ENCODE data around the gene PGF.
"Not testable (repeated sequence)": the region's sequence is repeated elsewhere in the genome, so short reads cannot be mapped to it uniquely, and the experiment has no call there.

PGF gene

DNA sequence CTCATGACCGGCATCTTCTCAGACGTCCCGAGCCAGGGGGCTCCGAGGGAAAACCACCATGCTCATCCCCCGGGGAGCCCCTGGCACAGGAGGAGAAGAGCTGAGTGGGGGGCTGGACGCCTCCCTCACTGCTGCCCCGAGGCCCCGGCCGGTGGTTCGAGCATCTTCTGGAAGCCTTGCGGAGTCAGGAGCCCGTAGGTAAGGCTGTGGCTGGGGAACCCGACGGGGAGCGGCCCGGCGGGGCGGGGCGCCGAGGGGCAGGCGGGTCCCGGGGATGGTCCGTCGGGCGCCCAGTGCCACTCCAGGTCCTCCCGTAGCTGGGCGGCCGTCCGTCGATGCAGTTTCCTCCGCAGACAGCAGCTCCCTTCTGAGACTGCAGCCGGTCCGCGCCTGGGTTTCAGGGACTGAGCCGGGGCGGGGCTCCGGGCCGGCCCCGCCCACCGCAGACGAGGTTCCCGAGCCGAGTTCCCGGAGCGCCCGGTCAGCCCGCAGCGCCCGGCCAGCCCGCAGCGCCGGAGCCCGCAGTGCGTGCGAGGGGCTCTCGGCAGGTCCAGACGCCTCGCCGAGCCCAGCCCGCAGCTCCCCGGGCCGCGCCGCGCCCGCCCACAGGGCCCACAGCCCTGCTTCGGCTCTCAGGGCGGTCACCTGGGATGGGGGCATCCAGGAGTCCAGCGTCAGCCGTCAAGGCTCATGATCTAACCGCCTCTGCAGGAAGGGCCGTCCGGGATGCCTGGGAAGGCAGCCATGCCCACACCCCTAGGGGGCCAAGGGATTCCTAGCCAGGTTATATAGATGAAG lies at the start of gene PGF:
Gene PGF, minus strand, starts transcription at position 369 of the 798 bp plus-strand sequence. Its CDS starts 355 bp downstream, at position 14.
- no peak for DNase-seq (ENCODE audit: low read depth)

DNA sequence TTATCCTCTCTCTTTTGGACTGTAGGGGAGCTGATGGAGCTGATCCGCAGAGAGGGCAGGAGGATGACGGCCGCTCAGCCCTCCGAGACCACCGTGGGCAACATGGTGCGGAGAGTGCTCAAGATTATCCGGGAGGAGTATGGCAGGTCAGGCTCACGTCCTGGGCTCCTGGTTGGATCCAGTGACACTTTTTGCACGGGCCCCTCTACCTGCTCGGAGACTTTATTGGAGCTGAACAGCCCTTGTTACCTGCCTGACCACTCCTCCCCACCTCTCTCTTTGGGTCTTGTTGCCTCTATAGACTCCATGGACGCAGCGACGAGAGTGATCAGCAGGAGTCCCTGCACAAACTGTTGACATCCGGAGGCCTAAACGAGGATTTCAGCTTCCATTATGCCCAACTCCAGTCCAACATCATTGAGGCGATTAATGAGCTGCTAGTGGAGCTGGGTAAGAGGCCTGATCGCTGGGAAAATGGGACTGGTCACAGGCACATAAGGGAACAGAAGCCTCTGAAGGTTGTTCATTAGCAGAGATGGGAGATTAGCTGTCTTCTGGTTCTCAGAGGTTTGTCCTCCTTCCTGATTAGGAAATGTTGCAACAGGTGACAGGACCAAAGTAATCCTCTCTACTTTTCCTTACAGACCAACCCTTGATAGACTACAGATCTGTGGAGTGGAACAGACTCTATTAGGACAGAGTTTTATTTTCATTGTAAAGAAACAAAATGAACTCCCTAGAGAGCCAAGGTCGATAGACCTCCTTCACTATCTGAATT lies 48.0 kb upstream of the PGF start:
- no peak for DNase-seq (ENCODE audit: low read depth)

DNA sequence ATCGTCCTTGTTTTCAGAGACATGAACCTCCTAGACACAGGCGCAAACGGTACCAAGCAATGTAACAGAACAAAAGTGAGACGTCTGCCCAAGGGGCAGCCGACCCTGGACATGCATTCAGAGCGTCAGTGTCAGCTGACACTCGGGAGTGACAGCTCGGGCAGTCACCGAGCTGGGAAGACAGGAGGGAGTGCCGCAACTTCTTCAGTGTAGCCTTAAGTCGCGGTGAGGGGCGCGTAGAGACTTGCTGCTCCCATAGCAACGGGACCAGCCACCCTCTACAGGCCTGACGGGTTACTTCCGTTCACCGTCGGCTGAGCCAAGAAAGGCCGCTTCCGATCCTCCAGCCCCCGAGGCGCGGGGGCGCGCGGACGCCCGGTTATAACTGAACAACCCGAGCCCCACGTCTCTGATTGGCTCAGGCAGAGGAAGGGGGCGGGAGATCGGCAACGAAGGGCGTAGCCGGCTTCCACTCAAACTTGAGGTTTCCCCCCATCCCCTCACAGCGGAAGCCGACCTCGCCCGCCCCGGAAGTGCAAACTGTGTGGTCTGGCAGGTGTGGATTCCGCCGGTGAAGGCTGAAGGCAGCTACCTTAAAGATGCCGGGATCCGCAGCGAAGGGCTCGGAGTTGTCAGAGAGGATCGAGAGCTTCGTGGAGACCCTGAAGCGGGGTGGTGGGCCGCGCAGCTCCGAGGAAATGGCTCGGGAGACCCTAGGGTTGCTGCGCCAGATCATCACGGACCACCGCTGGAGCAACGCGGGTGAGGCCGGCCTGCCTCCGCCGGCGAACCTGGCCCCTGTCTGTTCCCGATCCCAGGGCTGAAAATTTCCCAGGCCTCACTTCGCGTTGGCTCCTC lies 47.2 kb upstream of the PGF start, which contains the start of gene EIF2B2:
Gene EIF2B2, plus strand, starts transcription at position 530 of the 858 bp plus-strand sequence. Its CDS starts 70 bp downstream, at position 600.
- peak; percentile 92 for DNase-seq (ENCODE audit: low read depth)

DNA sequence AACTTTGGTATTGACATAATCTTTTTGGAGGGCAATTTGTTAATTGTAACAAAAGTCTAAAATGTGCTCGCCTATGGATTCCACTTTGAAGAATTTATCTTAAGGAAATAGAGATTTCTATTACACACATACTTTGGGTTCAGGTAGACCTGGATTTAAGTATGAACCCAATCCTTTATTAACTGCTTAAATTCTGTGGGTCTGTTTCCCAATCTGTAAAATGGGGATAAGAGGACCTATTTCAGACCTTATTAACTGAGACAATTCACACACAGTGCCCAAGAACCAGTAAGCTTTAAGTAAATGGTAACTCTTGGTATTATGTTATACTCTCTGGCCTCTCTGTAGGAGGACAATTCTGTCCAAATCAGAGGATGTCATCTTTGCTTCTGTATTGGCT lies 46.5 kb upstream of the PGF start:
- DNase-seq (ENCODE audit: low read depth): no peak

DNA sequence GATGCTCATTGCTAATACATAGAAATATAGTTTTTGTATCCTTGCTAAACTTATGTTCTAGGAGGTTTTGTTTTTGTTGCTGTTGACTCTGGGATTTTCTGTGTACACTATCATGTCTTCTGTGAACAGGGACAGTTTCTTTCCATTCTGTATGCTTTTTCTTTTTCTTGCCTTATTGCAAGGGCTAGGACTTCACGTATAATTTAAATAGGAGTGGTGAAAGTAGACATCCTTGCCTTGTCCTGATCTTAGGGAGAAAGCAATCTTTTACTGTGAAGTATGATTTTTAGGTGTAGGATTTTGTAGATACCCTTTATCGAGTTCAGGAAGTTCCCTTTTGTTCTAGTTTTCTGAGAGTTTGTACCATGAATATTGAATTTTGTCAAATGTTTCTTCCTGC lies 45.9 kb upstream of the PGF start:
- DNase-seq (ENCODE audit: low read depth): no peak

DNA sequence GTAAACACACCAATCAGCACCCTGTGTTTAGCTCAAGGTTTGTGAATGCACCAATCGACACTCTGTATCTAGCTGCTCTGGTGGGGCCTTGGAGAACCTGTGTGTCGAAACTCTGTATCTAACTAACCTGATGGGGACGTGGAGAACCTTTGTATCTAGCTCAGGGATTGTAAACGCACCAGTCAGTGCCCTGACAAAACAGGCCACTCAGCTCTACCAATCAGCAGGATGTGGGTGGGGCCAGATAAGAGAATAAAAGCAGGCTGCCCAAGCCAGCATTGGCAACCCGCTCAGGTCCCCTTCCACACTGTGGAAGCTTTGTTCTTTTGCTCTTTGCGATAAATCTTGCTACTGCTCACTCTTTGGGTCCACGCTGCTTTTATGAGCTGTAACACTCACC lies 40.4 kb upstream of the PGF start:
- DNase-seq (ENCODE audit: low read depth): not testable (repeated sequence)

DNA sequence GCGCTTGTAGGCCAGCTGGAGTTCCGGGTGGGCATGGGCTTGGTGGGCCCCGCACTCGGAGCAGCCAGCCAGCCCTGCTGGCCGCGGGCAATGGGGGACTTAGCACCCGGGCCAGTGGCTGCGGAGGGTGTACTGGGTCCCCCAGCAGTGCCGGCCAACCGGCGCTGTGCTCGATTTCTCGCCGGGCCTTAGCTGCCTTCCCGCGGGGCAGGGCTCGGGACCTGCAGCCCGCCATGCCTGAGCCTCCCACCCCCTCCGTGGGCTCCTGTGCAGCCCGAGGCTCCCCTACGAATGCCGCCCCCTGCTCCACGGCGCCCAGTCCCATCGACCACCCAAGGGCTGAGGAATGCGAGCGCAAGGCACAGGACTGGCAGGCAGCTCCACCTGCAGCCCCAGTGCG lies 38.8 kb upstream of the PGF start:
- not testable (repeated sequence) for DNase-seq (ENCODE audit: low read depth)

DNA sequence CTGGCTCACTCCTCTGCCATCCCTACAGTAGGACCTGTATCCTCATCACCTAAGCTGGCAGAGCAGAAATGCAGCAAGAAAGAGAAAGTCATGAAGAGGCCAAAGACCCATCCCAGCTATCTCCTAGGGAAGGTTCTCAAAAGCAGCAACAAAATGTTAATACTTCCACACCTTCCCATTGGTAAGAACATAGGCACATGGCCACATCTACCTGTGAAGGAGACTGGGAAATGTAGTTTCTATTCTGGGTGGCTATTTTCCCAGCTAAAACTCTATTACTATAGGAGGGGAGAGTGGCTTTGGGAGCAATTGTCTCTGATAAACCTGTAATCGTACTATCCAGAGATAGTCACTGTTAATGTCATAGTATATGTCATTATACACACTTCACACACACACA lies 33.6 kb upstream of the PGF start:
- DNase-seq (ENCODE audit: low read depth): no peak

DNA sequence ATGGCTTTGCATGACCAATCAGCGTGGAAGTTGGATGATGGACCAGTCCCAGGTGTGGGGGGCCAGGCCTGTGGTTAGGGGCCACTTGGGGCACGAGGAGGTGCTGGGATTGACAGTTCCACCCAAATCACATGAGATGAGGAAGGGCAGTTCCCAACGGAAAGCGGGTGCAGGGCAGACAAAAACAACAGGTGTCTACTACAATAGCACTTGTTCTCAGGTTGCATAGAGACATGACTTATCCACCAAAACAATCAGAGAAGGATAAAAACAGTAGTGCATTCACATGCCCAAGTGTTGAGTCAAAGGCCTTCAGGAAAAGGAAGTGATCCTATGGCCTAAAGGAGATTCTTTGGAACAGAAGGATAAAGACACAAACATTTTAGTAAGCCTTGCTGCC lies 32.7 kb upstream of the PGF start:
- no peak for DNase-seq (ENCODE audit: low read depth)

DNA sequence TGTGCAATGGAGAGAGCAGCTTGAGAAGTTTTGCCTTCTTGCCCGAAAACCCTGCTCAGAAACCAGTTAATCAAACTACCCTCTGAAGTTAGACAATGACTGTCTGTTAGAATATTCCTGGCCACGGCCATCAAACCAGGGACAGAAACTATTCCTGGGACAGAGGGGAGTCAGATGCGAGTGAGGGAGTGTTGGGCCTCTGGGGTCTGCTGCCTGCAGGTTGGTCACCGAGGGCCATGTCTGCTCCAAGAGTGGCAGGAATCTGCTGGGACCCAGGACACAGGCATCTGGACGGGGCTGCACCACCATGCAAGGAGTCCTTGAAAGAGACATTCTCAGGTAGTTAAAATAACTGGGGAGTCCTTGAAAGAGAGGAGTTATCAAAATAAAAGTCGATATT lies 30.4 kb upstream of the PGF start:
- DNase-seq (ENCODE audit: low read depth): no peak

DNA sequence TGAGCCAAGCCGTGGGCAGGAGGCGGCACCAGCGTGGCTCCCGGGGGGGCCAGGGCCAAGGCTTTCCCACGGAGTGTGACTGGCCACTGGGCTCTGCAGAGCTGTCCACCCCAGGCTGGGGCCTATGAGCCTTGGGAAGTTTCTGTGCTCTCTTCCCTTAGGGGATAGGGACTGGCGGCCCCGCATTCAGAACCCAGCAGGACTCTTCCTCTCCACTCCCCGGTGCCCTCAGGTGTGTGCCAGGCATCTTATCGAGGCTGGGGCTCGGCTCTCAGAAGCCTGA lies 29.6 kb upstream of the PGF start:
- no peak for DNase-seq (ENCODE audit: low read depth)

DNA sequence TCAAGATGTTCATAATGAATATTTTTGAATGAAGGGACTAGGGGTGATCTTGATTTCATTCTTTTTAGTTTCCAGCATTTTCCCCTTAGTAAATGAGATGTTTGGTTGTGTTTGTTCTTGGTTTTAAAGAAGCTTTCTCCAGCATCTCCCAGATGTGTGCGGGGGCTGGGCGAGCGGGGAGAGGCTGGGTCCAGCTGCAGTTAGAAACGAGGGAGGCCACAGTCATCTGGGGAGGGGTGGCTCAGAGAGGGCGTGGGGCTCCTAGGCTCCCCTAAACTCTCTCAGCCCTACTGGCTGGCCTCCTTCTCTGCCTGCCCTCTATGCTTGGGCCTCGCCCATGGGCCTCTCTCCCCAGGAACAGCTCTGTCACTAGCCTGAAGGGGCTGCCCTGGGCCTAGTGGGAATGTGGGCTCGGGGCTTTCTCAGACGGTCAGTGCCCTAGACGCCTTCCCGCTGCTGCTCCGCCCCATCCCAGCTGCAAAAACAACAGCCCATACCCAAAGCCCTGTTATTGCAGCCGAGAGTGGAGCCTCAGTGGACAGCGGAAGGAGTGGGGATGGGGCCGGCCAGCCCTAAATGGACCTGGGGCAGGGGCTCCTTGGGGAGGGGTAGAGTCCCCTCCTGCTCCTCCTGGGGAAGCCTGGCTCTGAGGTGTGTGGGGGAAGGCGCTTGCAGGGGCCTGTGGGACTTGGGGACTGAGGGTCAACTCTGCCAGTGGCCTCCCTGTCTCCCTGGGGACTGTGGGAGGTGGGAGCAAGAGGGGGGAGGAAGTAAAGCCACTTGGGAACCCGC lies 29.0 kb upstream of the PGF start:
- DNase-seq (ENCODE audit: low read depth): no peak

DNA sequence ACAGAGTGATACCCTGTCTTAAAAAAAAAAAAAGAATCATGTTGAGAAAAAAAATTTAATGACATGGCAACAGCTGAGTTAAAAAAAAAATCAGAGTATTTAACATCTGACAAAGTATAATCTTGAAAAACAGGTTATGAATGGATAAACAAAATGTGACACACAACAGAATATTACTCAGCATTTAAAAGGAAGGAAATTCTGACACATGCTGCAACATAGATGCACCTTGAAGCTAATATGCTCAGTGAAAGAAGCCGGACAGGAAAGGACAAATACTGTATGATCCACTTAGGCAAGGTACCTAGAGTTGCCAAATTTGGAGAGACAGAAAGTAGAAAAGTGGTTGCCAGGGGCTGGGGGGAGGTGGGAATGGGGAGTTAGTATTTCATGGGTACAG lies 27.9 kb upstream of the PGF start:
- DNase-seq (ENCODE audit: low read depth): no peak

DNA sequence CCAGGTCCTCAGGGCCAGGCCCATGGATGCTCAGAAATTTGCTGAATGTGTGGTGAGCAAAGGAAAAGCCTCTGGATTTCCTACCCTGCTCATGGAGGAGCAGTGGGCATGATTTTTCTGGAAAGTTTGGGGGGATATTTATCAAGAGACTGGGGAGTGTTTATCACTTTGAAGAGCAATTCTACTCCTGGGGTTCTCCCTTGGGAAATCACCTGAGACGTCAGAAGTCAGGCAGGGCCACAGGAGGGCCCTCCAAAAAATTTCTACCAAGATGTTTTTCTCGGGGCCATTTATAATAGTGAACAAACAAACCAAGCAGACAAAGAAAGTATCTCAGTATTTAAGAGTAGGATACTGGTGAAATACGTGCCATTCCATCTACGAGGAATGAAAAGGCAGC lies 27.3 kb upstream of the PGF start:
- DNase-seq (ENCODE audit: low read depth): no peak

DNA sequence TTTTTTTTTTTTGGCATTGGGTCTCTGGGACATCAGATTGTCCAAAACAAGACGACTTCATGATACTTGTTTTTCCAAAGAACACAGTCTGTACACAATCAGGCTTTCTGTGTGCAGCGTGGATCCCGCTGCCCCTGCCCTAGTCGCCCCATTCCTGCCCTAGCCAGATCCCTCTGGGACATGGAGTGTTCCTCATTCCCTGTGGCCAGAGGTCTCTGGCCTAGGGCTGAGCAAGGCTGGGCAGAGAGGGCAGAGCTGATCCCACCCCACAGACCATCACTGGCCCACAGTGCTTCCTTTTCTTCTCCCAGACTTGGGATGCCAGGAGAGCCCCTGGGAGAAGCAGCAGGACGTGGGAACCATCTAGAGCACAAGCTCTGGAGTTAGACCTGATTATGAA lies 26.4 kb upstream of the PGF start:
- no peak for DNase-seq (ENCODE audit: low read depth)

DNA sequence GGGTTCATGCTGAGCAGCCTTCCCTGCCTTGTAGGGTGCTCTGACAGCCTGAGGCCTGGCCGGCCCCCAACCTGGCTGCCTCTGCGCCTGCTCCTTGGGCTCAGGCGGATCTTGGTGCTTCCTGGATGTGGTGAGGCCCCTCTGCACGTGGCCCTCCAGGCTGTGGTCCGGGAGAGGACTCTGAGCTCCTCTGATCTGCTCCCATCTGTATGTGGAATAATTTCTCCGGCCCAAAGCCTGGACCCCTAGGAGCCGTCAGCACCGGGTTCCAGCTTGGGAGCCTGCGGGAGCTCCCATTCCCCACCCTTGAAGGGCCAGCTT lies 26.0 kb upstream of the PGF start:
- DNase-seq (ENCODE audit: low read depth): no peak

DNA sequence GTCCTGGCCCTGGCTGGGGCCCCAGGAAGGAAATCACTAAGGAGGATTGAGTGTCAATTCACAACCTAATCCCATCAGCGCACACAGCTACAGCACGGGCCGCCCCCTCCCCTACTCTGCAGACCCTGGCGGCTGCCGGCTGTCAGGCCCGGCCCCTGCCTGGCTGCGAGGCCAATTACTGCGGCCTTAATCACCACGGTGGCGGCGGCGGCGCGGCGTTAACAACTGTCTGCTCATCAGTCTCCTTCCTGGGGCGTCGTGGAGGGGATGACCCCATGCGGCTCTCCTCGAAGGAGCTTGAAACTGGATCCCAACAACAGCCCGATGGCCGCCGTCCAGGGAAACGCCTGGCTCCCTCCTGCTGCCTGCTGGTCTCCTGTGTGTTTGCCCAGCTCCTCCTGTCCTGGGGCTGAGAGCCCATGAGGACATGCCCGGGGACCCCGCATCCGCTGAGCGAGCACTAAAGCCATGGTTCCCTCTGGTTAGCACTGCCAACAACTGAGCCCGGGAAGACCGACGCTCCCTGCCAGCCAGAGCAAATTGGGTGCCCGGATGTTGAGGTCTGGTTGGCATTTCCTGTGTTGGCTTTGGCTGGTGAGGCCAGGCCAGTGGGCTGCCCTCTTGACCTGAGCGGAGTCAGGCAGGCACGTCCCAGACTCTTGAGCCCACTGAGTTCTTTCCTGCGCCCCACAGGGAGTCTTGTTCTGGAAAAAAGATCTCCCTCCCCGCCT lies 25.5 kb upstream of the PGF start:
- DNase-seq (ENCODE audit: low read depth): peak; percentile 51

DNA sequence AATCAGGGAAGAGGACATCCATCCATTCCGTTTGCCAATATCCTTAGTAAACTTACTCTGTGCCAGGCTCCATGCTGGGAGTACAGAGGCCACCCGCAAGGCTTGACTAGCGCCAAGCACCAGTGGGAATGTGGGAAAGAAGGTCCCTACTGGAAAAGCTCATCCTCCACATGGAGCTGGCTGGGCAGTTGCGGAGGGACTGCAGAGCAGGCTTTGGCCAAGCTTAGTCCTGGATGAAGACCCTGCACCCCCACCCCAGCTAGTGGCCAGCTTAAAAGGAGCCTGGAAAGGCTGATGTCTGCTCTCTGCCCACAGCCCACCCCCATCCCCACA lies 25.0 kb upstream of the PGF start:
- DNase-seq (ENCODE audit: low read depth): no peak

DNA sequence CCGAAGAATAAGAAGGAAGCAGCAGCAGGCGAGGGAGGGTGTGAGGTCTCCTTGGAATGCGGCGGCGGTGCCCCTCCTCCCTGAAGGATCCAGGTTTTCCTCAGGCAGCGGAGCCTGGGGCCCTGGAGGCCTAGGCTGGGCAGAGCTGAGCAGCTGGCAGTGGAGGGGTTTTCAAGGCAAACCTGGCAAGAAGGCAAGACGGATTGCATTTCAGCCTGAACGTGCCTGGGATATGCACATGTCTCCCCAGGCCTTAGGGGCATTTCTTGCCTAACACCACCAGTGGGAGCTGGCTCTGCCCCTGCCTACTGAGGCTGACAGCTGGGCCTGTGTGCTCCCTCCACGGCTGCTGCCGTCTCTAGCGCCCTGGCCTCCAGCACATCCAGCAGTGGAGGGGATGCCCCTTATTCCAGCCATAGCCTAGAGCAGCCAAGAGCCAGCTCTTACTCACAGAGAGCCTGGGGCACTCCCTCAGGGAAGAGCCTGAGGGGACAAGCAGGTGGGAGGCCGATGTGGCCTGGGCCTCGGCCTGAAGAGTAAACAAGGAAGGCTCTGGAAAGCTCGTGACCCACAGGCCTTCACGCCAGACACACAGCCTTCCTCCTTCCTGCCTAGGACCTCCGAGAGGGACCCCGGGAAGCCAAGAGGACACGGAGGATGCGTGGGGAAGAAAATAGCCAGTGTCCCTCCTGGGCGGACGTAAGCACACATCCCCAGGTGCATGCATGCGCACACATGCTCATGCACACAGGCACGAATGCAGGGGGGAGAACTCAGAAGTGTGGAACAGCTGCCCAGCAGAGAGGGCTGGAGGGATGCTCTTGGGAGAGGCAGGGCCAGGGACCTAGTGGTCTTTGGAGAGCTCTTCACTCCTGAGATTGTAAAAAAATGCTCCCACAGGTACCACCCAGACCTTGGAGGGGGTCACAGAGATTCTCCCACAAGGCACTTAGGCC lies 24.3 kb upstream of the PGF start:
- peak; percentile 79 for DNase-seq (ENCODE audit: low read depth)

DNA sequence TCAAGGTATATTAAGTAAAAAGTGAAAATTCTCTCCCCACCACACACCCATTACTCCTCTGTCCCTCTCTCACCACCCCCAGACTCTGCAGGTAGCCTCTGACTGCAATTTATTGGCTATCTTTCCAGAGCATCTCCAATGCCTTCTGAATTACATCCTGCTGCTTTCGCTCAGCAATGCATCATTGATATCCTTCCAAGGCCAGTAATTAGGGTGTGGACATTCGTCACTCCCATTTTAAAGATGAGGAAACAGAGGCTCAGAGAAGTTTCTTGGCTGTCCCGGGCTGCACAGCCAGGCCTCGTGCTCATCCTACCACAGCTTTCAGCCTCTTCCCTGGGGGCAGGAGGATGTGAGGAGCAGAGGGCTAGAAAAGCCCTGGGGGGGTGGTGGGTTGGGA lies 23.6 kb upstream of the PGF start:
- DNase-seq (ENCODE audit: low read depth): no peak

All from fibroblast of the conjunctiva (primary cell).